ENCODE data around the gene MOB2. TPM values are rescaled to one million over a fixed set of nuclear protein-coding genes. Genes with fewer than 3 reads are reported as not detected.
"Not testable (repeated sequence)": the region's sequence is repeated elsewhere in the genome, so short reads cannot be mapped to it uniquely, and the experiment has no call there.

The MOB2 gene
- total RNA-seq, 1 donor from 2014 or later: 50.4 TPM

DNA sequence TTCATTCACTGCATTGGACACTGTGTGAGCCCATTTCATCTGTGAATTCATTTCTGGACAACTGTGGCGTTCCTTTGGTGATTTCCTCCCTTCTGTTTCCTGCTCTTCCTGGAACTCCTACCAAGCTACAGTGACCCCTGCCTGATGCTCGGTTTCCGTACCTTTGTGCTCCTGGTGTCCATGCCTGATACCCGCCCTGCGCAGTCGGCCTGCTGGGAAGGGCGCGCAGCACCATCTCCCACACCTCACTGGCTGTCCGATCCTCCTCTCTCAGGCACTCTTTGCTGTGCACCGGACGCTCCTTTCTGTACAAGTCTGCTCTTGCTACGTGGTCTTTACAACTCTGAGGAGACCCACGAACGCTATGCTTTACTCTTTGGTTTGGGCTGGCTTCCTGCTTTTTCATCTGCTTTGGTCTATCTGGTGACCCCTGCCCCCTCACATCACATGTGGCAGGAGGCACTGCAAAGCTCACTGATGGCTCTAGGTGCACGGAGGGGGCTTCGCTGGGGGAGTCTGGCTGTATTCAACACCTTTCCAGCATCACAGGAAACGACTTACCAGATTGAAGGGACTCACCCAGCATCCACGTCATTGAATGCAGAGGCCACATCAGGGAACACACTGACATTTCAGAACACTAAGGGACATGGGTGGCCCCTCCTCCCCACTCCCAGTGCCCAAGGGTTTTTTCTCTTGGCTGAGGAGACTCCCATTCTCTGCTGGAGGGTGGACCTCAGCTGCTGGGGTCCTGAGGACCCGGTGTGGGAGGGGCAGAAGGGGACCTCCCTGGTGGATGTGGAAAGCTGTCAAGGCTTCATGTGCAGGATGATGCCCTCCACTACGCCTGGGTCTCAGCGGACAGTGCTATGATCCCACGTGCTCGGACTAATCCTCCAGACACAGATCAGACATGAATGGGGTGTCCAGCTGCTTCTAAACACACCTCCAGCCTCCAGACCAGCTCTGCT lies 27.0 kb upstream of the MOB2 start:
- TF ChIP-seq, protein P1, sequence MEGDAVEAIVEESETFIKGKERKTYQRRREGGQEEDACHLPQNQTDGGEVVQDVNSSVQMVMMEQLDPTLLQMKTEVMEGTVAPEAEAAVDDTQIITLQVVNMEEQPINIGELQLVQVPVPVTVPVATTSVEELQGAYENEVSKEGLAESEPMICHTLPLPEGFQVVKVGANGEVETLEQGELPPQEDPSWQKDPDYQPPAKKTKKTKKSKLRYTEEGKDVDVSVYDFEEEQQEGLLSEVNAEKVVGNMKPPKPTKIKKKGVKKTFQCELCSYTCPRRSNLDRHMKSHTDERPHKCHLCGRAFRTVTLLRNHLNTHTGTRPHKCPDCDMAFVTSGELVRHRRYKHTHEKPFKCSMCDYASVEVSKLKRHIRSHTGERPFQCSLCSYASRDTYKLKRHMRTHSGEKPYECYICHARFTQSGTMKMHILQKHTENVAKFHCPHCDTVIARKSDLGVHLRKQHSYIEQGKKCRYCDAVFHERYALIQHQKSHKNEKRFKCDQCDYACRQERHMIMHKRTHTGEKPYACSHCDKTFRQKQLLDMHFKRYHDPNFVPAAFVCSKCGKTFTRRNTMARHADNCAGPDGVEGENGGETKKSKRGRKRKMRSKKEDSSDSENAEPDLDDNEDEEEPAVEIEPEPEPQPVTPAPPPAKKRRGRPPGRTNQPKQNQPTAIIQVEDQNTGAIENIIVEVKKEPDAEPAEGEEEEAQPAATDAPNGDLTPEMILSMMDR (IDR thresholded peaks at IDR 0.05): no peak
- intact Hi-C loops (cut with DNase I): no loop called here
- DNase-seq (peak; percentile 27), ATAC-seq (no peak)
- Histone ChIP-seq H3K4me3 (no peak overlapping the region), H3K27ac (no peak overlapping the region), H3K36me3 (peaks cover 5% of the 10 kb centered on the region), H3K27me3 (ENCODE audit: low read depth) (no peaks in the 10 kb centered on the region), H3K9me3 (no peaks in the 10 kb centered on the region), H3K4me1 (peaks cover 62% of the 10 kb centered on the region)

DNA sequence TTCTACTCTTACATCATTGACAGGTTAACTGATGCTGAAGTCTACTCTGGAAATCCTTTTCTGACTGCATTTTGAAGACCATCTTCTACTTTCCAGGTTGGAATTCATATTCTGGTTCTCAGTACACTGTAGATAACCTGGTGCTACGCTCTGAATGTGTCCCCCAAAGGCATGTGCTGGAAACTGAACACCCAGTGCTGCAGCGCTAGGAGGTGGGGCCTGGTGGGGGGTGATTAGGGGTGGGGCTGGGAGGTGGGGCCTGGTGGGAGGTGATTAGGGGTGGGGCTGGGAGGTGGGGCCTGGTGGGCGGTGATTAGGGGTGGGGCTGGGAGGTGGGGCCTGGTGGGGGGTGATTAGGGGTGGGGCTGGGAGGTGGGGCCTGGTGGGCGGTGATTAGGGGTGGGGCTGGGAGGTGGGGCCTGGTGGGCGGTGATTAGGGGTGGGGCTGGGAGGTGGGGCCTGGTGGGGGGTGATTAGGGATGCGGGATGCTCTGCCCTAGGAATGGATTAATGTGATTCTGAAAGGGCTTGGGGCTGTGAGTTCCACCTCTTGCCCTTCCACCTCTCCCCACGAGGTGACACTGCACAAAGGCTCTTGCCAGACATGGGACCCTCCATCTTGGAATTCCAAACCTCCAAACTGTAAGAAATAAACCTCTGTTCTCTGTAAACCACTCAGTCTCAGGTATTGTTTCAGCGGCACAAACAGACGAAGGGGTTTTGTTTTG lies 26.1 kb upstream of the MOB2 start:
- ATAC-seq; intact Hi-C loops (cut with DNase I); H3K27ac ChIP-seq; H3K36me3 ChIP-seq; H3K9me3 ChIP-seq; H3K4me3 ChIP-seq; DNase-seq; H3K27me3 ChIP-seq (ENCODE audit: low read depth): not testable (repeated sequence)
- peaks cover 63% of the 10 kb centered on the region for H3K4me1 ChIP-seq

DNA sequence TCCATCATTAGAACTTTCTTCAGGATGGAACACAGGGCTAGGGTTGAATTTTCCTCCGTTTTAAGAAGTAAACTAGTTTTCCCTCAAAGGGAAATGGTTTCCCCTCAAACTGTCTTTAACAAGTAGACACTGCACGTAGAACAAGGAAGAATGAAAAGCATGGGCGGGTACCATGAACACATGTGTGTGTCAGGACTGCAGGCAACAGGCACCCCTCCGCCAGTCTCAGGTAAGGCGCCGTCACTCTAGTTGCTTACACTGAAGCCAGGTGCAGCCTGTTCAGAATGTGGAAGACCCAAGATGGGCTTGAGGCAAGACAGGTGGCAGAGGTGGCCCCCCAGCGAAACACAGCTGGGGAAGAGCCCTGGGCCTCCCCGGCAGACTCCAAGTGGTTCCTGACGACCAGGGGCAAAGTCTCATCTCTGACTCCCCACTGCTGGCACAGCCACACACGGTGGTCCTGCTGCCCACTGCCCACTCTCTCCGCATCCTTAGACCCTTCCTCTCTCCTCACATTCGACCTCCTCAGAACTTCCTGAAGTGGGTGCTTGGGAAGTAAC lies 25.4 kb upstream of the MOB2 start:
- H3K36me3 ChIP-seq: peaks cover 5% of the 10 kb centered on the region
- peaks cover 64% of the 10 kb centered on the region for H3K4me1 ChIP-seq
- no peak overlapping the region for H3K27ac ChIP-seq
- intact Hi-C loops (cut with DNase I): no loop called here
- H3K9me3 ChIP-seq: no peaks in the 10 kb centered on the region
- no peaks in the 10 kb centered on the region for H3K27me3 ChIP-seq (ENCODE audit: low read depth)
- TF ChIP-seq, protein P1 (IDR thresholded peaks at IDR 0.05): no peak
- DNase-seq (no peak), ATAC-seq (no peak)
- H3K4me3 ChIP-seq: no peak overlapping the region

DNA sequence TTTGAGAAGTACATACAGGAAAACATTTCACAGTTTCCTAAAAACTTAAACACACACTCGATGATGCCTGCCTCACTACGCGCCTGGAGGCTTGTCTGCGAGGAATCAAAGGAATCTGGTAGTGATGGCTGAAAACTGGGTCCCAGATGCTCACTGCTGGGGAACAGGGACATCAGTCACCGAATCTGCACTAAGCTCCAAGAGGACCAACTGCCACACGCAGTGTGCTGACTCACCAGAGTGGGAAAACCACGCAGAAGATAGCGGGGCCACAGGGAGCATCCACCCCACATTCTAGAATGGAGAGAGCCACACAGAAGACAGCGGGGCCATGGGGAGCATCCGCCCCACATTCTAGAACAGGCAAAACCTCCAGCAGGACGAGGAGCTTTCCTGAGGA lies 24.3 kb upstream of the MOB2 start:
- TF ChIP-seq, protein P1 (IDR thresholded peaks at IDR 0.05): no peak
- no peaks in the 10 kb centered on the region for H3K9me3 ChIP-seq
- peaks cover 64% of the 10 kb centered on the region for H3K4me1 ChIP-seq
- no peak for ATAC-seq
- peaks cover 5% of the 10 kb centered on the region for H3K36me3 ChIP-seq
- no peak for DNase-seq
- intact Hi-C loops (cut with DNase I): no loop called here
- no peak overlapping the region for H3K4me3 ChIP-seq
- no peaks in the 10 kb centered on the region for H3K27me3 ChIP-seq (ENCODE audit: low read depth)
- H3K27ac ChIP-seq: no peak overlapping the region

DNA sequence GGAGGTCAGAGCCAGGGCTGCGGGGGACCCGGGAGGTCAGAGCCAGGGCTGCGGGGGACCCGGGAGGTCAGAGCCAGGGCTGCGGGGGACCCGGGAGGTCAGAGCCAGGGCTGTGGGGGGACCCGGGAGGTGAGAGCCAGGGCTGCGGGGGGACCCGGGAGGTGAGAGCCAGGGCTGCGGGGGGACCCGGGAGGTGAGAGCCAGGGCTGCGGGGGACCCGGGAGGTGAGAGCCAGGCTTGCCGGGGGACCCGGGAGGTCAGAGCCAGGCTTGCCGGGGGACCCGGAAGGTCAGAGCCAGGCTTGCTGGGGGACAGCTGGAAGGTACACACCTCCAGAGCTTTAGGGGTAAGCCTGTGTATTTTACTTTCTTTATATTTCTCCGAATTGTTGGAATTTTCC lies 23.8 kb upstream of the MOB2 start:
- DNase-seq: peak; percentile 17
- H3K4me1 ChIP-seq: peaks cover 64% of the 10 kb centered on the region
- intact Hi-C loops (cut with DNase I): not testable (repeated sequence)

DNA sequence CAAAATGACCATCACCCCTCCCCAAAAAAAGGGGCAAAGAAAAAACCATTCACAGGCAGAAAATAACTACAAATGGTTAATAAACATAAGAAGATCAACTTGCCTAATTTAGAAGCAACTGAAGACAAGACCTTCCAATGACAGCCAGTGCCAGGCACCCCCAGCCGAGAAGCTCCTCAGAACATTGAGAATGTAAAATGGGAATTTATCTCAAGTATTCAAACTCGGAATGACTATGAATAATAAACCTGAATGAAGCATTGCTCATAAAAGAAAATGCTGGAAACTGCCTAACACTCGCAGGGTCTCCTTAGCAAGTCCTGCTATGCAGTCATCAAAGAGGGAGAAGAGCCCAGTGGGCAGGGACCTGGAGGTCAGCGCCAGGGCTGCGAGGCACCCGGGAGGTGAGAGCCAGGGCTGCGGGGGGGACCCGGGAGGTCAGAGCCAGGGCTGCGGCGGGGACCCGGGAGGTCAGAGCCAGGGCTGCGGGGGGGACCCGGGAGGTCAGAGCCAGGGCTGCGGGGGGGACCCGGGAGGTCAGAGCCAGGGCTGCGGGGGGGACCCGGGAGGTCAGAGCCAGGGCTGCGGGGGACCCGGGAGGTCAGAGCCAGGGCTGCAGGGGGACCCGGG lies 23.2 kb upstream of the MOB2 start:
- ATAC-seq (no peak), DNase-seq (peak; percentile 19)
- Histone ChIP-seq H3K27ac (no peak overlapping the region), H3K27me3 (ENCODE audit: low read depth) (no peaks in the 10 kb centered on the region), H3K4me3 (no peak overlapping the region), H3K4me1 (peaks cover 60% of the 10 kb centered on the region), H3K36me3 (peaks cover 5% of the 10 kb centered on the region), H3K9me3 (no peaks in the 10 kb centered on the region)
- TF ChIP-seq, protein P1 (IDR thresholded peaks at IDR 0.05): no peak
- intact Hi-C loops (cut with DNase I): no loop called here

More for the DNA sequence above, 23.8 kb upstream of the MOB2 start:
- not testable (repeated sequence) for H3K27ac ChIP-seq; H3K9me3 ChIP-seq; ATAC-seq; H3K27me3 ChIP-seq (ENCODE audit: low read depth); H3K36me3 ChIP-seq; H3K4me3 ChIP-seq

Measured in lower lobe of right lung (tissue), 2 donors.